Muscle layer of duodenum (tissue), 2 donors: ENCODE data around the gene EIF6.

Experiments used
- H3K27ac ChIP-seq: one replicate; pipeline ENCODE4 v1.7.0; 2013; ENCODE audit warnings: mild to moderate bottlenecking, low read length
- H3K27me3 ChIP-seq: one replicate; pipeline ENCODE4 v1.7.0; 2013; ENCODE audit warnings: low read depth, mild to moderate bottlenecking, control low read depth, low read length
- H3K36me3 ChIP-seq, 2 donors: one replicate each; pipeline ENCODE4 v1.7.0; 2013; ENCODE audit warnings: low read length in 2 of 2, control low read depth in 1 of 2, mild to moderate bottlenecking in 1 of 2; ENCODE audit not compliant: insufficient read depth in 2 of 2, control insufficient read depth in 1 of 2
- H3K4me1 ChIP-seq, 2 donors: one replicate each; pipeline ENCODE4 v1.7.0; 2013; ENCODE audit warnings: low read length in 2 of 2, mild to moderate bottlenecking in 2 of 2, control low read depth in 1 of 2, moderate library complexity in 1 of 2; ENCODE audit not compliant: insufficient read depth in 2 of 2, control insufficient read depth in 1 of 2
- H3K4me3 ChIP-seq, 2 donors: one replicate each; pipeline ENCODE4 v1.7.0; 2013; ENCODE audit warnings: low read length in 2 of 2, low read depth in 1 of 2, mild to moderate bottlenecking in 1 of 2
- H3K9me3 ChIP-seq, 2 donors: one replicate each; pipeline ENCODE4 v1.7.0; 2013; ENCODE audit warnings: low read length in 2 of 2, control low read depth in 1 of 2, mild to moderate bottlenecking in 1 of 2; ENCODE audit not compliant: control insufficient read depth in 1 of 2
- donor health status: healthy.

Gene EIF6

DNA sequence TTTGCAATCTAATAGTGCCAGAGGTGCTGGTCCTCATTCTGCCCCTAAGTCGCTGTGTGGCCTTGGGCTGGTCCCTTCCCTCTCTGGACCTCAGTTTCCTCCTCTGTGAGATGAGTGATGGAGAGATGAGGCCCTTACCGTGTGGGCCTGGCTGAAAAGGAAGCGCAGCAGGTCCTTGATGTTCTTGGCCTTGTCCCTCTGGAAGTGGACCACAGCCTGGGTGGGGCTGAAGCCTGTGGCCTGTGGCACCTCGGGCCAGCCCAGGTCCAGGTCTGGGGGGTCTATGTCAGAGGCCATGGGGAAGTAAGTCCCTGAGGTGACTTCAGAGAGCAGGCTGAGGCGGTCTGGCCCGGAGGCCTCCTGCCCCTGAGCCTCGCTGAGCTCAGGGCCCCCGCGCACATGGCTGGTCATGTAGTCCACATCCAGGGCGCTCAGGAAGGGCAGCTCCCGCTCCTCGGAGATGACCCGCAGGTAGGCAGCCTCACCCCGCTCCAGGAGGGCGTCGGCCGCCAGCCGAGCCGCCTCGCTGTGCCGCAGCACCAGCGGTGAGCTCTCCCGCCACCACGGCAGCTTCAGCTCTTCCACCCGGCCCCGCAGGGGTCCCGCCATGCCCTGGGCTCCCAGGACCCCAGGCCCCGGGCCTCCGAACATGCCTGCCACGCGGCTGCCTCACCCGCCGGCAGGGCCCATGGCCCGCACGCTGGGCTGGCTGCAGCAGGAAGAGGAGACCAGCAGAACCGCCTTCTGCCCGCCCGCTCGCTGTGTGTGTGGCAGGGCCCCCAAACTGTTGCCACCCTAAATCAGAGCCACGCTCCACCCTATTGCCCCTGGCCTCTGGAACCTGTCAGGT lies 7.3 kb upstream of the EIF6 start, which contains the start of gene FAM83C:
Gene FAM83C (minus strand): TSS at position 772 of the 850 bp plus-strand sequence. CDS start 121 bp downstream, at position 651.
- Histone ChIP-seq H3K4me3 (no peak within 1 kb of the TSS), H3K27ac (no peak within 1 kb of the TSS), H3K9me3 (no peaks in the 10 kb centered on the region), H3K27me3 (no peaks in the 10 kb centered on the region), H3K4me1 (no peaks in the 10 kb centered on the region), H3K36me3 (no peaks in the 10 kb centered on the region)

DNA sequence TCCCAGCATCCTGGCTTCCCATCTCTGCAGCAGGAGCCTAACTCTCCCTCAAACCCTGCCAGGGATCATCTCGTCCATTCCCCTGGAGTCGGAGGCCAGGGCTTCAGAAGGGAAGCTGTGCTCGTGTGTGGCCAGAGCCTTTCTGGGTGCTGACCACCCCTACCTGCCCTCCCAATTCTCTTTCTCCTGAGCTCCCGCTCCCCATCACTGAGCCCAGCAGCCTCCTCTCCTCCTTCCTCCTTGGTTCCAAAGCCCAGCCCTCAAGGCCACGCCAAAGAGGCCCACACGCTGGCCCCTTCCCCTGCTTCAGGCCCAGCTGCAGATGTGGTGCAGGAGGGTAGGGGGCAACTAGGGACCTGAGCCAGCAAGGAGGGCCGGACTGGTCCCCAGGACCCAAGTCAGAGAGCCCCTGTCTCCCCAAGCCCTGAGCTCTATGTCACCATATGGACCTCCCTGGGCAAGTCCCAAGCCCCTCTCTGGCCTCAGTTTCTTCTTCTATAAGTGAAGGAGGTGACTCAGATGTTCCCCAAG lies 6.4 kb upstream of the EIF6 start:
- H3K27ac ChIP-seq: no peak overlapping the region
- no peaks in the 10 kb centered on the region for H3K4me1 ChIP-seq
- H3K36me3 ChIP-seq: no peaks in the 10 kb centered on the region
- H3K4me3 ChIP-seq: no peak overlapping the region
- no peaks in the 10 kb centered on the region for H3K9me3 ChIP-seq
- no peaks in the 10 kb centered on the region for H3K27me3 ChIP-seq

DNA sequence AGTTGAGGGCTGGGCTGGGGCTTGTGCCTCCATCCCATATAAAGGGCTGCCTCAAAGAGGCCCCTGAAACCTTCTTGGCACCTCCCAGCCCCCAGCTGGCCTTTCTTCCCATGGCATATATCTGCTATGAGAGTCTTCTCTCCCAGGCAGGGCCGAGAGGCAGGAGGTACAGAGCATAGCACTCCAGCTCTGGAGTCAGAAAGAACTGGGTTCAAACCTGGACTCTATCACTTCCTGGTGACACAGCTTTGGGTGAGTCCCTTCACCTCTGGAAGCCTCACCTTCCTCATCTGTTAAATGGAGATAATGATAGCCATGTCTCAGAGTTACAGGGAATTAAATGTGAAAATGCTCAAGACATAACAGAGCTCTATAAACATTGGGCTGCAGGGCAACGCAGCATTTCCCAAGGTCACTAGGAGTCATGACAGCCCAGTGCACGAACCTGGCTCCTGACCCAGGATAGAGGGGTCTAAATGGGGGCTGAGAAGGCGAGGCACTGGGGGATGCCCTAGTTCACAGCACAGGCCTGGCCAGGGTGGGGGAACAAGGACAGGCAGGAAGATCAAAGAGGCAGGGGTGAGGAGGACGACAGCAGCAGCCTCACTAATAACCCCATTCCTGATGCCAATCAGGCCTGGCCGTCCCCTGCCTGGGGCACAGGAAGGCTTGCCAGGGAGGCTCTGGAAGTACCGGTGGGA lies 5.8 kb upstream of the EIF6 start:
- Histone ChIP-seq H3K4me3 (no peak overlapping the region), H3K27me3 (no peaks in the 10 kb centered on the region), H3K4me1 (no peaks in the 10 kb centered on the region), H3K27ac (no peak overlapping the region), H3K36me3 (no peaks in the 10 kb centered on the region), H3K9me3 (no peaks in the 10 kb centered on the region)

GRCh38 chr20:35288325-35289060 lies 3.9 kb upstream of the EIF6 start:
- no peak overlapping the region for H3K4me3 ChIP-seq
- H3K27ac ChIP-seq: no peak overlapping the region
- H3K4me1 ChIP-seq: peaks cover 3 to 4% of the 10 kb centered on the region in 2 donors
- no peaks in the 10 kb centered on the region for H3K9me3 ChIP-seq
- no peaks in the 10 kb centered on the region for H3K27me3 ChIP-seq
- H3K36me3 ChIP-seq: no peaks in the 10 kb centered on the region

GRCh38 chr20:35287509-35288324 lies 3.1 kb upstream of the EIF6 start:
- Histone ChIP-seq H3K27me3 (no peaks in the 10 kb centered on the region), H3K36me3 (no peaks in the 10 kb centered on the region), H3K4me1 (peaks cover 5 to 8% of the 10 kb centered on the region in 2 donors), H3K4me3 (no peak overlapping the region), H3K9me3 (no peaks in the 10 kb centered on the region), H3K27ac (no peak overlapping the region)

GRCh38 chr20:35286899-35287508 lies 2.4 kb upstream of the EIF6 start:
- H3K4me1 ChIP-seq: peaks cover 5 to 8% of the 10 kb centered on the region in 2 donors

GRCh38 chr20:35286077-35286898 lies 1.7 kb upstream of the EIF6 start:
- Histone ChIP-seq H3K4me1 (peaks cover 5 to 8% of the 10 kb centered on the region in 2 donors), H3K27me3 (no peaks in the 10 kb centered on the region), H3K27ac (no peak overlapping the region), H3K36me3 (no peaks in the 10 kb centered on the region), H3K4me3 (no peak overlapping the region), H3K9me3 (no peaks in the 10 kb centered on the region)

More at GRCh38 chr20:35286899-35287508, 2.4 kb upstream of the EIF6 start:
- Histone ChIP-seq H3K27me3 (no peaks in the 10 kb centered on the region), H3K4me3 (no peak overlapping the region), H3K36me3 (no peaks in the 10 kb centered on the region), H3K9me3 (no peaks in the 10 kb centered on the region), H3K27ac (no peak overlapping the region)

DNA sequence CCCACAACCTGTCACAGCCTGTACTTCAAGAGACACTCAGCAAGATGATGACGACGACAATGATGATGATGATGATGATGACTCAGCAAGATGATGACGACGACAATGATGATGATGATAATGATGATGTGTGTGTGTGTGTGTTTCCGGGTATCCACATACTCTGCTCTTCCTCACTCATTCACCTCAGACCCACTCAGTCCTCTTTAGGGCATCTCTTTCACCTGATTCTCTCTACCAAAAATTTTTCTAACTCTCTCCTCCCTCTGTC lies 1.2 kb upstream of the EIF6 start:
- Histone ChIP-seq H3K27ac (no peak overlapping the region), H3K4me1 (peaks cover 5 to 8% of the 10 kb centered on the region in 2 donors)

DNA sequence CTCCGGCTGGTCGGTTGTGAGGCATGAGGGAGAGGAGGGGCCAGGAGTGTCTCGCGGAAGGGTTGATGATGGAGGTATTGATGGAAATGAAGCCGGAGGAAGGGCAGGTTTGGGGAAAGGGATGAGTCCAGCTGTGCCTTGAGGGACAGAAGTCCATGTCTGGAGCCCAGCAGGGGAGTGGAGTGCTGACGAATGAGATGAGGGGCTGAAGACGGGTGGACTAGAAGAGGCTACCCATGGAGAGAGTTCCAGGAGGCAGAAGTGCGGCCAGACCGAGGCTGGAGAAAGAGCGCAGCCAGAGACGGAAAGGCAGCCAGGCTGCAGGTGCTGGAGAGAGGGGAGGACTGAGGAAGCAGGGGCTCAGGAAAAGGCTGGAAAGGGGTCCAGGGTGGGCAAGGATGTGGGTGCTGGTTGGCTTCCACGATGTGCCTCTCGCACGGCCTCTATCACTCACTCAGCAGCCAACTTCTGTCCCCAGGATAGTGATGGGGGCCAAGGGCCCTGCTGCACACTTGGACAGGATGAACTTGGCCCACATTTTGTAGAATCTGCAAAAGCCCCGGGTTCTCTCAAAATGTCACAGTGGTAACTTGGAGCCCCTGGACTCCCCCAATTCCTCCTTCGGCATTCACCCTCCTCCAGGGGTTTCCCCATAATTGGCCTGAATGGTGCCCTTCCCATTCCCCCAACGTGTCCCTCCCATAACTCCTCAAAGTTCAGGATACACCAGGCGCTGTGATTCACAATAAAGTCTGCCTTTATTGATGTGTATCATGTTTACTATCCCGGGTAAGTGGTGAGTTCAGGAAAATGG lies 627 bp upstream of the EIF6 start:
- H3K4me1 ChIP-seq: peaks cover 5 to 8% of the 10 kb centered on the region in 2 donors
- no peaks in the 10 kb centered on the region for H3K9me3 ChIP-seq
- peak overlapping the region; percentile 87 for H3K27ac ChIP-seq
- peak overlapping the region; percentile 91 to 99 for H3K4me3 ChIP-seq
- H3K36me3 ChIP-seq: peaks cover 7 to 8% of the 10 kb centered on the region in 2 donors
- no peaks in the 10 kb centered on the region for H3K27me3 ChIP-seq

More for the DNA sequence above, 1.2 kb upstream of the EIF6 start:
- no peaks in the 10 kb centered on the region for H3K9me3 ChIP-seq
- no peaks in the 10 kb centered on the region for H3K27me3 ChIP-seq
- no peak overlapping the region for H3K4me3 ChIP-seq
- H3K36me3 ChIP-seq: peaks cover 1 to 3% of the 10 kb centered on the region in 2 donors
